IMR-90 (cell line): ENCODE data around the gene MTCL1. TPM values are rescaled to one million over a fixed set of nuclear protein-coding genes. Genes with fewer than 3 reads are reported as not detected.

Experiments
- ATAC-seq: fragments of 200-7000 bp; cut with Tn5 transposase; 2 replicates; pipeline ENCODE4 v1.9.1; 2020; ENCODE audit warnings: low read depth, mild to moderate bottlenecking, moderate library complexity
- BruUV-seq: library from RNA; stranded (reverse); fragments of 400-500 nt; replicated peaks from 2 replicates; lab custom pipeline; 2021; lab: Mats Ljungman, UMichigan
- CTCF ChIA-PET: fragments of 300-600 bp; formaldehyde crosslinking; extraction: SDS; loops from one replicate; lab custom pipeline; 2021; ENCODE audit warnings: antibody characterized with exemption; lab: Yijun Ruan, JAX
- POLR2A ChIA-PET: fragments of 300-600 bp; sonication (Branson Sonifier 250); formaldehyde crosslinking; loops from one replicate; lab custom pipeline; 2022; ENCODE audit warnings: antibody characterized with exemption; ENCODE audit not compliant: unreplicated experiment; lab: Charles Lee
- DNase-seq: peaks from one replicate; pipeline ENCODE4 v3.0.0; 2013
- H2AFZ ChIP-seq: replicated peaks from 2 replicates; pipeline ENCODE3; 2013; ENCODE audit warnings: low read length, mild to moderate bottlenecking; ENCODE audit not compliant: poor library complexity
- H2AK5ac ChIP-seq: 2 replicates; pipeline ENCODE4 v1.6.1; 2013; ENCODE audit warnings: low read depth, low read length, inconsistent platforms
- H2AK9ac ChIP-seq: replicated peaks from 2 replicates; pipeline ENCODE3; 2013; ENCODE audit warnings: mild to moderate bottlenecking, low read depth, low read length, moderate library complexity; ENCODE audit not compliant: poor library complexity
- H2BK120ac ChIP-seq: 2 replicates; pipeline ENCODE4 v1.6.1; 2013; ENCODE audit warnings: low read depth, low read length, inconsistent platforms
- H2BK15ac ChIP-seq: 3 replicates; pipeline ENCODE4 v1.6.1; 2013; ENCODE audit warnings: low read depth, low read length, inconsistent platforms
- H2BK20ac ChIP-seq: 2 replicates; pipeline ENCODE4 v1.6.1; 2013; ENCODE audit warnings: low read depth, mild to moderate bottlenecking, inconsistent platforms, low read length, moderate library complexity
- H2BK5ac ChIP-seq: 2 replicates; pipeline ENCODE4 v1.6.1; 2013; ENCODE audit warnings: mild to moderate bottlenecking, low read depth, low read length, inconsistent platforms; ENCODE audit not compliant: poor library complexity, severe bottlenecking
- H3K14ac ChIP-seq: replicated peaks from 2 replicates; pipeline ENCODE4 v1.6.1; 2013; ENCODE audit warnings: low read depth, low read length, inconsistent platforms
- H3K18ac ChIP-seq: 2 replicates; pipeline ENCODE4 v1.6.1; 2013; ENCODE audit warnings: low read depth, low read length, control low read depth
- H3K23ac ChIP-seq: 2 replicates; pipeline ENCODE4 v1.6.1; 2013; ENCODE audit warnings: low read depth, low read length, inconsistent platforms
- H3K27ac ChIP-seq: 2 replicates; pipeline ENCODE4 v1.5.1; 2013; ENCODE audit warnings: mild to moderate bottlenecking, control low read depth, low read length; ENCODE audit not compliant: insufficient read depth
- H3K27me3 ChIP-seq: 2 replicates; pipeline ENCODE4 v1.6.1; 2013; ENCODE audit warnings: low read length; ENCODE audit not compliant: control insufficient read depth, insufficient read depth
- H3K36me3 ChIP-seq: 2 replicates; pipeline ENCODE4 v1.6.1; 2013; ENCODE audit warnings: low read length, mixed read lengths; ENCODE audit not compliant: control insufficient read depth, insufficient read depth
- H3K4ac ChIP-seq: 2 replicates; pipeline ENCODE4 v1.6.1; 2013; ENCODE audit warnings: low read depth, low read length, inconsistent platforms
- H3K4me1 ChIP-seq: 2 replicates; pipeline ENCODE4 v1.6.1; 2013; ENCODE audit warnings: low read length, mixed read lengths; ENCODE audit not compliant: control insufficient read depth, insufficient read depth
- H3K4me2 ChIP-seq: 2 replicates; pipeline ENCODE4 v1.6.1; 2013; ENCODE audit warnings: low read depth, mild to moderate bottlenecking, control low read depth, low read length, moderate library complexity
- H3K4me3 ChIP-seq: 2 replicates; pipeline ENCODE4 v1.5.1; 2013; ENCODE audit warnings: low read depth, mild to moderate bottlenecking, control low read depth, low read length, moderate library complexity; ENCODE audit not compliant: insufficient read depth
- H3K56ac ChIP-seq: 2 replicates; pipeline ENCODE4 v1.6.1; 2013; ENCODE audit warnings: low read length, inconsistent platforms; ENCODE audit not compliant: insufficient read depth; ENCODE audit errors: extremely low read depth
- H3K79me1 ChIP-seq, 2 experiments: 2 replicates each; pipeline ENCODE4 v1.6.1; 2013; ENCODE audit warnings: low read length in 2 of 2, inconsistent platforms in 1 of 2, low read depth in 1 of 2
- H3K9ac ChIP-seq: 2 replicates; pipeline ENCODE4 v1.6.1; 2013; ENCODE audit warnings: low read depth, low read length, control low read depth
- H3K9me1 ChIP-seq: 2 replicates; pipeline ENCODE4 v1.6.1; 2013; ENCODE audit warnings: low read length, inconsistent platforms; ENCODE audit not compliant: insufficient read depth
- H3K9me3 ChIP-seq: 2 replicates; pipeline ENCODE4 v1.6.1; 2013; ENCODE audit warnings: low read length; ENCODE audit not compliant: control insufficient read depth, insufficient read depth
- H4K20me1 ChIP-seq: 2 replicates; pipeline ENCODE4 v1.6.1; 2013; ENCODE audit warnings: low read length, inconsistent platforms; ENCODE audit not compliant: insufficient read depth
- H4K5ac ChIP-seq: 2 replicates; pipeline ENCODE4 v1.6.1; 2013; ENCODE audit warnings: mild to moderate bottlenecking, low read depth, low read length, control low read depth
- H4K8ac ChIP-seq, 2 experiments: 2 replicates each; pipeline ENCODE4 v1.6.1; 2013; ENCODE audit warnings: low read depth in 2 of 2, low read length in 2 of 2, control low read depth in 1 of 2, inconsistent platforms in 1 of 2
- H4K91ac ChIP-seq: 2 replicates; pipeline ENCODE4 v1.6.1; 2013; ENCODE audit warnings: low read depth, low read length, inconsistent platforms; ENCODE audit not compliant: insufficient read depth
- BHLHE40 ChIP-seq: fragments of 150-350 bp; IDR thresholded peaks from 2 replicates; pipeline ENCODE4 v1.6.1; 2016; ENCODE audit warnings: mild to moderate bottlenecking, low read depth, low read length
- CEBPB ChIP-seq: IDR thresholded peaks from 2 replicates; pipeline ENCODE4 v1.6.1; 2012; ENCODE audit warnings: low read depth, low read length, improper control_type of control experiment
- CHD1 ChIP-seq: IDR thresholded peaks from 2 replicates; pipeline ENCODE4 v1.6.1; 2012; ENCODE audit warnings: low read depth, low read length, improper control_type of control experiment
- ELK1 ChIP-seq: fragments of 150-350 bp; IDR thresholded peaks from 2 replicates; pipeline ENCODE4 v1.6.1; 2016; ENCODE audit warnings: low read depth, mild to moderate bottlenecking, low read length, moderate library complexity, borderline replicate concordance
- FOS ChIP-seq: fragments of 150-350 bp; IDR thresholded peaks from 2 replicates; pipeline ENCODE4 v1.6.1; 2016; ENCODE audit warnings: low read depth, low read length
- MAFK ChIP-seq: IDR thresholded peaks from 2 replicates; pipeline ENCODE4 v1.6.1; 2012; ENCODE audit warnings: low read depth, low read length, improper control_type of control experiment
- MAZ ChIP-seq: IDR thresholded peaks from 2 replicates; pipeline ENCODE4 v1.6.1; 2012; ENCODE audit warnings: low read depth, mild to moderate bottlenecking, low read length, improper control_type of control experiment, moderate library complexity, borderline replicate concordance
- MXI1 ChIP-seq: IDR thresholded peaks from 2 replicates; pipeline ENCODE4 v1.6.1; 2012; ENCODE audit warnings: low read depth, mild to moderate bottlenecking, low read length, moderate library complexity, borderline replicate concordance
- NFE2L2 ChIP-seq: fragments of 150-350 bp; IDR thresholded peaks from 2 replicates; pipeline ENCODE4 v1.6.1; 2016; ENCODE audit warnings: low read depth, mild to moderate bottlenecking, low read length
- POLR2A ChIP-seq: IDR thresholded peaks from 2 replicates; pipeline ENCODE4 v1.6.1; 2012; ENCODE audit warnings: mild to moderate bottlenecking, low read depth, low read length
- RAD21 ChIP-seq: IDR thresholded peaks from 2 replicates; pipeline ENCODE4 v1.6.1; 2012; ENCODE audit warnings: low read length, improper control_type of control experiment
- RCOR1 ChIP-seq: IDR thresholded peaks from 2 replicates; pipeline ENCODE4 v1.6.1; 2012; ENCODE audit warnings: mild to moderate bottlenecking, low read length, improper control_type of control experiment; ENCODE audit not compliant: insufficient replicate concordance
- RFX5 ChIP-seq: IDR thresholded peaks from 2 replicates; pipeline ENCODE4 v1.8.0; 2012; ENCODE audit warnings: low read depth, mild to moderate bottlenecking, low read length, moderate library complexity
- SMC3 ChIP-seq: fragments of 150-350 bp; IDR thresholded peaks from 2 replicates; pipeline ENCODE4 v1.6.1; 2016; ENCODE audit warnings: low read depth, mild to moderate bottlenecking, antibody characterized with exemption, low read length, moderate library complexity
- WGBS, 2 experiments: methylation state at CpG; one replicate each; pipeline versions ENCODE4 v1.1.5 to v1.1.7; 2013; ENCODE audit warnings: missing lambda C conversion rate in 2 of 2; ENCODE audit not compliant: insufficient read length in 1 of 2; ENCODE audit errors: extremely low coverage in 2 of 2; 5-methylcytosine and 5-hydroxymethylcytosine counted together
- dilution Hi-C: fragments of 300-500 bp; cut with HindIII; formaldehyde crosslinking; loops from one replicate; pipeline ENCODE4 v1.14.3; 2018; ENCODE audit warnings: low sequenced_read_pairs; ENCODE audit not compliant: unreplicated experiment
- in situ Hi-C: fragments of 300-500 bp; cut with MboI; formaldehyde crosslinking; loops from 3 replicates; pipeline ENCODE4 v1.14.3; 2019; ENCODE audit warnings: low sequenced_read_pairs, inconsistent platforms, mixed read lengths
- intact Hi-C: fragments of 100-400 bp; cut with micrococcal nuclease; formaldehyde crosslinking; loops from 2 replicates; pipeline ENCODE4 v1.10.0; 2022
- polyA plus RNA-seq, 3 experiments: library from polyadenylated mRNA; depleted of rRNA; stranded (reverse); fragments of >200 nt; gene quantifications; 2 replicates each; pipeline ENCODE4 v1.2.3, GENCODE V29; 2012; ENCODE audit warnings: low replicate concordance in 1 of 3
- total RNA-seq: library from RNA; depleted of rRNA; stranded (reverse); fragments of >200 nt; gene quantifications from 2 replicates; pipeline ENCODE4 v1.2.3, GENCODE V29; 2012
- TF ChIP-seq, protein P1 (sequence below): fragments of 150-350 bp; IDR thresholded peaks from 2 replicates; pipeline ENCODE4 v1.6.1; 2017; ENCODE audit warnings: mild to moderate bottlenecking, antibody characterized with exemption, low read length, low read depth
- TF ChIP-seq, protein P2 (sequence below): conservative IDR thresholded peaks from 2 replicates; pipeline ENCODE4 v1.5.1; 2012; ENCODE audit warnings: mild to moderate bottlenecking, low read depth, low read length, improper control_type of control experiment

MTCL1 gene
- total and polyA plus RNA-seq, 2 of the 4 experiments (the other 2 are of a cell fraction): 29.0 to 45.3 TPM

DNA sequence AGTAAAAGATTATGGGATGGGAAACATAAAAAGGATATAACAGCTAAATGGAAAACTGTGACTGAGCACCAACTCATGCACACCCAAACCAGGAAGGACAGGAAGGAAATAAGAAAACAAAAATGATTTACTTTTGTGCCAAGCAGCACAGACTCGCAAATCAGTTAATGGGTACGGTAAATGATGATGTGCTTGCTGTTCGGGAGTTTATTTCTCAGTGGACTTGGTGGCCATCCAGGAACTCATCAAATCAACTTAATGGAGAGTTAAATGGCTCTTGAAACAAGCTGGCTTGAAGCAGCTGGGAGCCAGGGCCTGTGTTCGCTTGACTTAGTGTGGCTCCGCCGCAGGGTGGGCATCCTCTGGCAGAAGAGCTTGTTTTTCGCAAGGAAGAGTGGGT is 36.2 kb downstream of the MTCL1 start:
- in situ Hi-C loops: no loop called here
- H3K9me3 ChIP-seq: no peaks in the 10 kb centered on the region
- no peak overlapping the region for H2BK5ac ChIP-seq
- no peak overlapping the region for H3K4me3 ChIP-seq
- no peak overlapping the region for H3K56ac ChIP-seq
- H3K79me1 ChIP-seq: peaks cover 66 to 92% of the 10 kb centered on the region in 2 experiments
- no peak for ATAC-seq
- no peak overlapping the region for H2AK5ac ChIP-seq
- ChIA-PET POLR2A (no interaction called here), CTCF (no interaction called here)
- peak overlapping the region; percentile 5; the same call in 1 of the 2 replicates for H2BK120ac ChIP-seq
- H3K36me3 ChIP-seq: peaks cover 18% of the 10 kb centered on the region
- 67% methylated on average over 3 of the region's 7 CpGs; no CpG with 5 or more reads in 1 of the 2 experiments for WGBS, 2 experiments
- H2AFZ ChIP-seq: no peak overlapping the region
- H3K4ac ChIP-seq: peak overlapping the region; percentile 25; the same call in 1 of the 2 replicates
- H3K9ac ChIP-seq: no peak overlapping the region
- H4K8ac ChIP-seq: peak overlapping the region in 1 of 2 experiments; percentile 23; a peak in 1 of 4 replicates
- intact Hi-C loops: no loop called here
- H4K20me1 ChIP-seq: peaks cover 12% of the 10 kb centered on the region; the same call in 1 of the 2 replicates
- TF ChIP-seq FOS (no peak), SMC3 (no peak), CEBPB (no peak), NFE2L2 (no peak), ELK1 (no peak), MXI1 (no peak), RAD21 (no peak), RFX5 (no peak), RCOR1 (no peak), CHD1 (no peak), POLR2A (no peak), MAZ (no peak), BHLHE40 (no peak), MAFK (no peak)
- TF ChIP-seq, protein P1, sequence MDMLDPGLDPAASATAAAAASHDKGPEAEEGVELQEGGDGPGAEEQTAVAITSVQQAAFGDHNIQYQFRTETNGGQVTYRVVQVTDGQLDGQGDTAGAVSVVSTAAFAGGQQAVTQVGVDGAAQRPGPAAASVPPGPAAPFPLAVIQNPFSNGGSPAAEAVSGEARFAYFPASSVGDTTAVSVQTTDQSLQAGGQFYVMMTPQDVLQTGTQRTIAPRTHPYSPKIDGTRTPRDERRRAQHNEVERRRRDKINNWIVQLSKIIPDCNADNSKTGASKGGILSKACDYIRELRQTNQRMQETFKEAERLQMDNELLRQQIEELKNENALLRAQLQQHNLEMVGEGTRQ: no peak
- TF ChIP-seq, protein P2, sequence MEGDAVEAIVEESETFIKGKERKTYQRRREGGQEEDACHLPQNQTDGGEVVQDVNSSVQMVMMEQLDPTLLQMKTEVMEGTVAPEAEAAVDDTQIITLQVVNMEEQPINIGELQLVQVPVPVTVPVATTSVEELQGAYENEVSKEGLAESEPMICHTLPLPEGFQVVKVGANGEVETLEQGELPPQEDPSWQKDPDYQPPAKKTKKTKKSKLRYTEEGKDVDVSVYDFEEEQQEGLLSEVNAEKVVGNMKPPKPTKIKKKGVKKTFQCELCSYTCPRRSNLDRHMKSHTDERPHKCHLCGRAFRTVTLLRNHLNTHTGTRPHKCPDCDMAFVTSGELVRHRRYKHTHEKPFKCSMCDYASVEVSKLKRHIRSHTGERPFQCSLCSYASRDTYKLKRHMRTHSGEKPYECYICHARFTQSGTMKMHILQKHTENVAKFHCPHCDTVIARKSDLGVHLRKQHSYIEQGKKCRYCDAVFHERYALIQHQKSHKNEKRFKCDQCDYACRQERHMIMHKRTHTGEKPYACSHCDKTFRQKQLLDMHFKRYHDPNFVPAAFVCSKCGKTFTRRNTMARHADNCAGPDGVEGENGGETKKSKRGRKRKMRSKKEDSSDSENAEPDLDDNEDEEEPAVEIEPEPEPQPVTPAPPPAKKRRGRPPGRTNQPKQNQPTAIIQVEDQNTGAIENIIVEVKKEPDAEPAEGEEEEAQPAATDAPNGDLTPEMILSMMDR: no peak
- H3K23ac ChIP-seq: peak overlapping the region; percentile 23; the same call in 1 of the 2 replicates
- 0 out of 2 replicates have a peak overlapping the region, but pooled peaks have one; percentile 17 for H4K91ac ChIP-seq
- H2BK15ac ChIP-seq: no peak overlapping the region
- H3K9me1 ChIP-seq: peaks cover 31% of the 10 kb centered on the region
- no peak overlapping the region for H2AK9ac ChIP-seq
- peaks cover 21% of the 10 kb centered on the region for H3K4me1 ChIP-seq
- no peak overlapping the region for H4K5ac ChIP-seq
- H3K4me2 ChIP-seq: no peak overlapping the region
- dilution Hi-C loops: no loop called here
- BruUV-seq: no TSS peak
- H2BK20ac ChIP-seq: no peak overlapping the region
- H3K18ac ChIP-seq: no peak overlapping the region
- peak overlapping the region; percentile 19; the same call in 1 of the 2 replicates for H3K14ac ChIP-seq
- H3K27ac ChIP-seq: no peak overlapping the region
- DNase-seq: no peak
- no peaks in the 10 kb centered on the region for H3K27me3 ChIP-seq
